Memory B cell (primary cell): ENCODE results near the gene ICAM4.

Experiments
- ATAC-seq: fragments of 150-1000 bp; cut with Tn5 transposase; 2 replicates; pipeline ENCODE4 v1.10.0; 2021; ENCODE audit warnings: low read depth, mild to moderate bottlenecking, moderate library complexity
- DNase-seq, 2 donors: peaks; one replicate each; pipeline ENCODE4 v3.0.0; 2022; ENCODE audit warnings: low spot score in 2 of 2
- H3K27ac Mint-ChIP-seq: one replicate; pipeline ENCODE4 v1.8.0; 2022; ENCODE audit warnings: mild to moderate bottlenecking, moderate library complexity, mixed read lengths
- H3K27me3 Mint-ChIP-seq: one replicate; pipeline ENCODE4 v1.8.0; 2022; ENCODE audit warnings: mixed read lengths
- H3K36me3 Mint-ChIP-seq: one replicate; pipeline ENCODE4 v1.8.0; 2022; ENCODE audit warnings: mild to moderate bottlenecking, mixed read lengths
- H3K4me1 Mint-ChIP-seq: one replicate; pipeline ENCODE4 v1.8.0; 2022; ENCODE audit warnings: mixed read lengths
- H3K4me3 Mint-ChIP-seq: one replicate; pipeline ENCODE4 v1.8.0; 2022; ENCODE audit warnings: mild to moderate bottlenecking, moderate library complexity, mixed read lengths
- H3K9me3 Mint-ChIP-seq: one replicate; pipeline ENCODE4 v1.8.0; 2022; ENCODE audit warnings: mixed read lengths

ICAM4 gene

GRCh38 chr19:10315335-10316214 lies 28.8 kb downstream of the ICAM4 start, which contains the start of gene FDX2:
FDX2 (minus strand) TSS chr19:10316015; CDS start chr19:10315996, 19 bp downstream.
- H3K36me3 Mint-ChIP-seq = peaks cover 12% of the 10 kb centered on the region
- DNase-seq = peak; percentile 86 to 87
- peak; percentile 94 for ATAC-seq
- peak within 1 kb of the TSS; percentile 76 for H3K4me3 Mint-ChIP-seq
- peaks cover 16% of the 10 kb centered on the region for H3K4me1 Mint-ChIP-seq
- no peaks in the 10 kb centered on the region for H3K9me3 Mint-ChIP-seq
- peak within 1 kb of the TSS; percentile 78 for H3K27ac Mint-ChIP-seq
- no peaks in the 10 kb centered on the region for H3K27me3 Mint-ChIP-seq

GRCh38 chr19:10316229-10317044 lies 29.7 kb downstream of the ICAM4 start:
- Mint-ChIP-seq H3K27ac (peak overlapping the region; percentile 78), H3K36me3 (peaks cover 12% of the 10 kb centered on the region), H3K4me1 (peaks cover 16% of the 10 kb centered on the region), H3K9me3 (no peaks in the 10 kb centered on the region), H3K27me3 (no peaks in the 10 kb centered on the region), H3K4me3 (peak overlapping the region; percentile 76)
- DNase-seq (no peak), ATAC-seq (no peak)

DNA sequence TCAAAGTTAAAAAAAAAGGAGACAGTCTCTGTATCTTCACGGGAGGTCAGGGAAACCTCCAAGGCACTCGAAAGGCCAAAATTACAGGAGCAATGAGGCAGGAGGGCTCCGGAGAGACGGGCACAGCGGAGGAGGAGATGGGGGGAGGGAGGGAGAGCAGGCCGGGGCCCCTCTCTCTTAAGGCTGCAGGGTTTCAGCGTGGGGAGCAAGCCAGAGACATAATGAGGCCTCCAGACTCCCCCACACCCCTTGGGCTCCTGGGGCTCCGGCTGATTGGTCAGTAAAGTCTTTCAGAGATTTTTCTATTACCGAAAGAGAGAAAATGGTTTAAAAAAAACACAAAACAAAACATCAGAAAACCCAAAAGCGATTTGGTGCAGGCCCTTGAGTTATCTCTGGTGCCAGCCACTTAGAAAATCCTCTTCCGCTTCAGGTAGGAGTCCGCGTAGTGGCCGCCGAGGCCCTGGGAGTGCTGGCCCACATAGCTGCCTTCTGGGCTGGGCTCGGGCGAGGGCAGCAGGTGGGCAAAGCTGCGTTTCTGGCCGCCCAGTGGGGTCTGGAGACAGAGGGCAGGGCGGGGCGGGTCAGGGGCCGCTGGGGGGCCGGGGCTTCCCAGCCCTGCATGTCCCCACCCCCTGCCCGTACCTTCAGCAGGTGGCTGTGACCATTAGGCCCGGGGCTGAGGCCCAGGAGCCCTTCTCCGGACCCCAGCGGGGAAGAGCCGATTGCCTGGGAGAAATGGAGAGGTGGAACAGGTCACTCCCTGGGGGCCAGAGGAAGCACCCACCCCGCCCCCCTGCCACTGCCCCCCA lies 30.5 kb downstream of the ICAM4 start:
- Mint-ChIP-seq H3K4me1 (peaks cover 20% of the 10 kb centered on the region), H3K4me3 (no peak overlapping the region), H3K36me3 (peaks cover 15% of the 10 kb centered on the region), H3K27me3 (no peaks in the 10 kb centered on the region), H3K9me3 (no peaks in the 10 kb centered on the region), H3K27ac (no peak overlapping the region)
- ATAC-seq = no peak
- DNase-seq = no peak

DNA sequence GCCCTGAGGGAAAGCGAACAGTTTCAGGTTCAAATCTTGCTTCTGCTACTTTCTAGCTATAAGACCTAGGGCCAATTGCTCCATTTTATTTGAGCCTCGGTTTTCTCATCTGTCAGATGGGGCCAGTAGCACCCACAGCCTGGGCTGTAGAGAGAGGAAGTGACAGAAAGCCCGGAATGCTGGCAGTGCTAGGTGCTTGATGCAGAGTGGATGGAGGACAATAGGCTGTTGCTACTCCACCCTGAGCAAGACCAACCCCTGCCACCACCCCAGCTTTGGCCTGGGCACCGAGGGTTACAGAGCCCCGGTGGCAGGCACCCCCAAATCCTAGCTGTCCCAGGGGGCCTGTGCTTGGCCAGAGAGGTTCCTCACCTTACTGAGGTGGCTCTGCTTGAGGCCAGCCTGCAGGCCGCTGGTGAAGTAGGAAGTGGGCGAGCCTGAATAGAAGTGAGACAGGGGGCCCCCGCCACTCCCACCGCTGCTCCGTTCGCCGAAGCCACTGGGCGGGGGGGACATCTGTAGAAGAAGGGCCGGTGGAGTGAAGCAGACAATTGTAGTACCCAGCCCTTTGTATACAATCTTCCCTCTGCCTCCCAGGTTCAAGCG lies 31.2 kb downstream of the ICAM4 start:
- peaks cover 14% of the 10 kb centered on the region for H3K36me3 Mint-ChIP-seq
- H3K9me3 Mint-ChIP-seq = no peaks in the 10 kb centered on the region
- peaks cover 20% of the 10 kb centered on the region for H3K4me1 Mint-ChIP-seq
- no peak for DNase-seq
- no peak for ATAC-seq
- no peak overlapping the region for H3K27ac Mint-ChIP-seq
- no peaks in the 10 kb centered on the region for H3K27me3 Mint-ChIP-seq
- H3K4me3 Mint-ChIP-seq = no peak overlapping the region

GRCh38 chr19:10318807-10319682 lies 32.3 kb downstream of the ICAM4 start:
- Mint-ChIP-seq H3K4me1 (peaks cover 20% of the 10 kb centered on the region), H3K27me3 (no peaks in the 10 kb centered on the region), H3K36me3 (peaks cover 10% of the 10 kb centered on the region), H3K4me3 (no peak overlapping the region), H3K9me3 (no peaks in the 10 kb centered on the region), H3K27ac (no peak overlapping the region)
- ATAC-seq (no peak), DNase-seq (no peak)

- no peaks in the 10 kb centered on the region for H3K27me3 Mint-ChIP-seq
- ATAC-seq (no peak), DNase-seq (no peak)
- H3K4me3 Mint-ChIP-seq = no peak overlapping the region
- no peak overlapping the region for H3K27ac Mint-ChIP-seq
- no peaks in the 10 kb centered on the region for H3K9me3 Mint-ChIP-seq
- peaks cover 9% of the 10 kb centered on the region for H3K4me1 Mint-ChIP-seq
- H3K36me3 Mint-ChIP-seq = peaks cover 10% of the 10 kb centered on the region
These were observed 34.1 kb downstream of the ICAM4 start for GRCh38 chr19:10320602-10321416.

DNA sequence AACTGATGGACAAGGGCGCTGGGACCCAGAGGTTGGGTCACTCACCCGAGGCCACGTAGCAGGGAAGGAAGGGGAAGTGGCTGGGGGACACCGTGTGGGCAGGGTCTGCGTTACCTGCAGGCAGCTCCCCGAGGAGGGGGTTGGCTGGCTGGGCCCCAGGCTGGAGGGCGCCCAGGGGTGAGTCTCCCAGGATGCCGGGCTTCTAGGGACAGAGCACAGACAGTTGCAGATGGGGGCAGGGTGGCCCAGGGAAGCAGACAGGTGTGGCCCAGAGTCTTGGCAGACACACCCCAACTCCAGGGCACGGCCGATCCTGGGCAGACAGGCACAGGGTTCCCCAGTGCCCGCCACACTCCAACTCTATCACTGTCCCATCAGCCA lies 34.7 kb downstream of the ICAM4 start:
- no peak overlapping the region for H3K27ac Mint-ChIP-seq
- no peaks in the 10 kb centered on the region for H3K27me3 Mint-ChIP-seq
- H3K36me3 Mint-ChIP-seq = peaks cover 9% of the 10 kb centered on the region
- no peak for ATAC-seq
- DNase-seq = no peak
- no peaks in the 10 kb centered on the region for H3K9me3 Mint-ChIP-seq
- no peak overlapping the region for H3K4me3 Mint-ChIP-seq
- H3K4me1 Mint-ChIP-seq = peaks cover 3% of the 10 kb centered on the region

- H3K27me3 Mint-ChIP-seq = no peaks in the 10 kb centered on the region
- H3K9me3 Mint-ChIP-seq = no peaks in the 10 kb centered on the region
- H3K27ac Mint-ChIP-seq = no peak overlapping the region
- H3K36me3 Mint-ChIP-seq = peaks cover 9% of the 10 kb centered on the region
- no peak overlapping the region for H3K4me3 Mint-ChIP-seq
- ATAC-seq (no peak), DNase-seq (no peak)
- peaks cover 3% of the 10 kb centered on the region for H3K4me1 Mint-ChIP-seq
These were observed 35.4 kb downstream of the ICAM4 start for GRCh38 chr19:10321874-10322835.

DNA sequence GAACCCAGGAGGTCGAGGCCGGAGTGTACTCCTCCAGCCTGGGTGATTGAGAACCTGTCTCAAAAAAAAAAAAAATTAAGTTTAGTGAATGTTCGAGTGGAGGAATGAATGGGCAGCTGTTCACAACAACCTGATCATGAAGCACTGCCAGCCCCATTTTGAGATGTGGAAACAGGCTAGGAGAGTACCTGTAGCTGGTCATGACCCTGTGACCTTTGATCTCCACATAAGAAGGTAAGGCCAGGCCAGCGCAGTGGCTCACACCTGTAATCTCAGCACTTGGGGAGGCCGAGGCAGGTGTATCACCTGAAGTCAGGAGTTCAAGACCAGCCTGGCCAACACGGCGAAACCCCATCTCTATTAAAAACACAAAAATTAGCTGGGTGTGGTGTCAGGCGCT lies 39.0 kb downstream of the ICAM4 start:
- peaks cover 10% of the 10 kb centered on the region for H3K36me3 Mint-ChIP-seq
- peaks cover 3% of the 10 kb centered on the region for H3K4me1 Mint-ChIP-seq
- ATAC-seq = no peak

GRCh38 chr19:10327793-10328192 lies 41.0 kb downstream of the ICAM4 start:
- ATAC-seq = no peak
- Mint-ChIP-seq H3K27me3 (no peaks in the 10 kb centered on the region), H3K9me3 (no peaks in the 10 kb centered on the region), H3K4me1 (peaks cover 2% of the 10 kb centered on the region), H3K27ac (no peak overlapping the region), H3K4me3 (no peak overlapping the region), H3K36me3 (peaks cover 5% of the 10 kb centered on the region)
- no peak for DNase-seq

More for the DNA sequence above, 39.0 kb downstream of the ICAM4 start:
- Mint-ChIP-seq H3K4me3 (no peak overlapping the region), H3K9me3 (no peaks in the 10 kb centered on the region), H3K27ac (no peak overlapping the region), H3K27me3 (no peaks in the 10 kb centered on the region)
- DNase-seq = no peak
